MM.1S (cell line): ENCODE measurements around the gene CELF3.

Experiments
- EZH2 ChIP-seq: fragments of 300-600 bp; sonication (generic); optimal IDR thresholded peaks from 2 replicates; pipeline ENCODE3; 2017; ENCODE audit warnings: low read depth, mild to moderate bottlenecking, antibody characterized with exemption, low read length, mixed read lengths
- EZH2phosphoT487 ChIP-seq: fragments of 300-600 bp; sonication (generic); IDR thresholded peaks from 2 replicates; pipeline ENCODE4 v1.6.1; 2018; ENCODE audit warnings: antibody characterized with exemption, low read length
- TF ChIP-seq, protein P1 (sequence below): fragments of 300-600 bp; sonication (generic); IDR thresholded peaks from 2 replicates; pipeline ENCODE4 v1.5.1; 2016; ENCODE audit warnings: antibody characterized with exemption, low read length, mixed read lengths

DNA sequence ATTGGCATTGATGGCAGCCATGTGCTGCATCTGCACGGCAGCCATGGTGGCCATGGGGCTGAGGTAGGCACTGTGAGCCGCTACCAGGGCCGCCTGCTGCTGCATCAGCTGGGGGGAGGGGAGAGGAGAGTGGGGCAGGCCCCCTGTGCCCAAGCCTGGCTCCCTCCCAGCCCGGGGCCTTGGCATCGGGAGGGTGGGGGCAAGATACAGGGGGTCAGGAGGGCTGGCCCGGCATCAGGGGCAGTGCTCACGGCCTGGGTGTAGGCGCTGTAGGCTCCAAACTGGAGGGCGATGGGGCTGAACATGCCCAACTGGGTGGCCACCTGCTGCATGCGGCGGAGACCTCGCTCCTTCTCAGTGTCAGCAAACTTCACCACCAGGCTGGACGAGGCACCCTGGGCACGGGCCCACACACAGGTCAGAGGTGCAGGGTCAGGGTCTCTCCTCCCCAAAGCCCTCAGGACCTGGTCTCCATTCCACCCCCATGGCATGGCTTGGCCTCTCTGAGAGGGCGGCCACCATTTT is 9.0 kb downstream of the CELF3 start:
- TF ChIP-seq, protein P1, sequence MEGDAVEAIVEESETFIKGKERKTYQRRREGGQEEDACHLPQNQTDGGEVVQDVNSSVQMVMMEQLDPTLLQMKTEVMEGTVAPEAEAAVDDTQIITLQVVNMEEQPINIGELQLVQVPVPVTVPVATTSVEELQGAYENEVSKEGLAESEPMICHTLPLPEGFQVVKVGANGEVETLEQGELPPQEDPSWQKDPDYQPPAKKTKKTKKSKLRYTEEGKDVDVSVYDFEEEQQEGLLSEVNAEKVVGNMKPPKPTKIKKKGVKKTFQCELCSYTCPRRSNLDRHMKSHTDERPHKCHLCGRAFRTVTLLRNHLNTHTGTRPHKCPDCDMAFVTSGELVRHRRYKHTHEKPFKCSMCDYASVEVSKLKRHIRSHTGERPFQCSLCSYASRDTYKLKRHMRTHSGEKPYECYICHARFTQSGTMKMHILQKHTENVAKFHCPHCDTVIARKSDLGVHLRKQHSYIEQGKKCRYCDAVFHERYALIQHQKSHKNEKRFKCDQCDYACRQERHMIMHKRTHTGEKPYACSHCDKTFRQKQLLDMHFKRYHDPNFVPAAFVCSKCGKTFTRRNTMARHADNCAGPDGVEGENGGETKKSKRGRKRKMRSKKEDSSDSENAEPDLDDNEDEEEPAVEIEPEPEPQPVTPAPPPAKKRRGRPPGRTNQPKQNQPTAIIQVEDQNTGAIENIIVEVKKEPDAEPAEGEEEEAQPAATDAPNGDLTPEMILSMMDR = no peak
- no peak for TF ChIP-seq EZH2
- no peak for TF ChIP-seq EZH2phosphoT487
